Measurements from ENCODE around the gene TOPAZ1. TPM values are rescaled to one million over a fixed set of nuclear protein-coding genes. Genes with fewer than 3 reads are reported as not detected.

The TOPAZ1 gene
- total RNA-seq, 4 donors from 2014 or later = not detected

DNA sequence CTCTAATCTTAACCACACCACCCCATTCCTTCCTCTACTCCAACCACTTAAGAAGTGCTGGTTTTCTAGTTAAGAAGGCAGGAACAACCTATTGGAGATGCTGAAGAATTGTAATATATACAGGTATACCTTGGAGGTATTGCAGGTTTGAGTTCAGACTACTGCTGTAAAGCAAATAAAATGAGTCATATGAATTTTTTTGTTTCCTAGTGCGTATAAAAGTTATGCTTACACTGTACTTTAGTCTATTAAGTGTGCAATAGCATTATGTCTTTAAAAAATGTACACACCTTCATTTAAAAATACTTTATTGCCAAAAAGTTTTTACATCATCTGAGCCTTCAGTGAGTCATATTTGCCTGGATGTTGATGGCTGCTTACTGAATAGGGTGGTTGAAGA lies 22.5 kb downstream of the TOPAZ1 start:
- H3K36me3 ChIP-seq = no peaks in the 10 kb centered on the region
- no peak for DNase-seq (ENCODE audit: low spot score in 2 of 2)
- H3K9me3 ChIP-seq = no peaks in the 10 kb centered on the region
- H3K4me1 ChIP-seq = no peaks in the 10 kb centered on the region
- H3K4me3 ChIP-seq = no peak overlapping the region
- no peaks in the 10 kb centered on the region for H3K27me3 ChIP-seq
- 60% methylated on average over 1 of the region's 1 CpG for WGBS
- no peak for TF ChIP-seq CTCF (IDR thresholded peaks at IDR 0.05)
- TF ChIP-seq EP300 (IDR thresholded peaks at IDR 0.05) = no peak
- H3K27ac ChIP-seq = no peak overlapping the region

GRCh38 chr3:44265815-44266214 lies 24.1 kb downstream of the TOPAZ1 start:
- TF ChIP-seq POLR2A (IDR thresholded peaks at IDR 0.05) (no peak), CTCF (IDR thresholded peaks at IDR 0.05) (no peak), EP300 (IDR thresholded peaks at IDR 0.05) (no peak), POLR2AphosphoS5 (IDR thresholded peaks at IDR 0.05) (no peak)
- H3K36me3 ChIP-seq = no peaks in the 10 kb centered on the region

GRCh38 chr3:44272191-44272590 lies 30.5 kb downstream of the TOPAZ1 start:
- WGBS = 86% methylated on average over 2 of the region's 2 CpGs
- no peaks in the 10 kb centered on the region for H3K4me1 ChIP-seq
- no peak for DNase-seq (ENCODE audit: low spot score in 2 of 2)
- H3K36me3 ChIP-seq = no peaks in the 10 kb centered on the region
- H3K27me3 ChIP-seq = no peaks in the 10 kb centered on the region
- TF ChIP-seq POLR2AphosphoS5 (IDR thresholded peaks at IDR 0.05) (no peak), CTCF (IDR thresholded peaks at IDR 0.05) (no peak), EP300 (IDR thresholded peaks at IDR 0.05) (no peak), POLR2A (IDR thresholded peaks at IDR 0.05) (no peak)
- H3K27ac ChIP-seq = no peak overlapping the region
- no peak overlapping the region for H3K4me3 ChIP-seq
- H3K9me3 ChIP-seq = no peaks in the 10 kb centered on the region

More at GRCh38 chr3:44265815-44266214, 24.1 kb downstream of the TOPAZ1 start:
- Histone ChIP-seq H3K9me3 (no peaks in the 10 kb centered on the region), H3K4me3 (no peak overlapping the region), H3K4me1 (no peaks in the 10 kb centered on the region), H3K27ac (no peak overlapping the region), H3K27me3 (no peaks in the 10 kb centered on the region)
- DNase-seq (ENCODE audit: low spot score in 2 of 2) = no peak
- WGBS = 66% methylated on average over 3 of the region's 3 CpGs

DNA sequence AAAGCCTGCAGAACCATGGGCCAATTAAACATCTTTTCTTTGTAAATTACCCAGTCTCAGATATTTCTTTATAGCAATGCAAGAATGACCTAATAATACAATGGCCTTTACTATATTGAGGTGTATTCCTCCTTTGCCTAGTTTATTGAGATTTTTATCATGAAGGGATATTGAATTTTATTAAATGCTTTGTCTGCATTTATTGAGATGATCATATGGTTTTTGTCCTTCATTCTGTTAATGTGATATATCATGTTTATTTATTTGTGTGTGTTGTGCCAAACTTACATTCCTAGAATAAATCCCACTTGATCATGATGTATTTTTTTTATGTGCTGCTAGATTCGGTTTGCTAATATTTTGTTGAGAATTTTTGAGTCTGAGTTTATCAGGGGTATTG lies 36.2 kb downstream of the TOPAZ1 start:
- H3K4me1 ChIP-seq = no peaks in the 10 kb centered on the region
- no peak overlapping the region for H3K4me3 ChIP-seq
- H3K9me3 ChIP-seq = no peaks in the 10 kb centered on the region
- WGBS = 75% methylated on average over 1 of the region's 1 CpG
- DNase-seq (ENCODE audit: low spot score in 2 of 2) = no peak
- TF ChIP-seq POLR2AphosphoS5 (IDR thresholded peaks at IDR 0.05) (no peak), CTCF (IDR thresholded peaks at IDR 0.05) (no peak), POLR2A (IDR thresholded peaks at IDR 0.05) (no peak), EP300 (IDR thresholded peaks at IDR 0.05) (no peak)
- H3K27me3 ChIP-seq = peaks cover 9% of the 10 kb centered on the region
- H3K27ac ChIP-seq = no peak overlapping the region
- no peaks in the 10 kb centered on the region for H3K36me3 ChIP-seq

- no peaks in the 10 kb centered on the region for H3K9me3 ChIP-seq
- H3K27me3 ChIP-seq = peaks cover 9% of the 10 kb centered on the region
- H3K4me1 ChIP-seq = no peaks in the 10 kb centered on the region
- no peak overlapping the region for H3K27ac ChIP-seq
- no peak overlapping the region for H3K4me3 ChIP-seq
- DNase-seq (ENCODE audit: low spot score in 2 of 2) = no peak
- 96% methylated on average over 3 of the region's 3 CpGs for WGBS
- no peaks in the 10 kb centered on the region for H3K36me3 ChIP-seq
- no peak for TF ChIP-seq POLR2AphosphoS5 (IDR thresholded peaks at IDR 0.05)
- TF ChIP-seq EP300 (IDR thresholded peaks at IDR 0.05) = no peak
- no peak for TF ChIP-seq CTCF (IDR thresholded peaks at IDR 0.05)
- no peak for TF ChIP-seq POLR2A (IDR thresholded peaks at IDR 0.05)
Measured at GRCh38 chr3:44280077-44280476, 38.4 kb downstream of the TOPAZ1 start.

Measured in suprapubic skin (tissue), 4 donors.